ENCODE results near the gene PAK1IP1. TPM values are rescaled to one million over a fixed set of nuclear protein-coding genes. Genes with fewer than 3 reads are reported as not detected.

Gene PAK1IP1
- total and polyA plus RNA-seq, 10 of the 15 experiments (the other 5 are each of a cell fraction or from before 2014, with no cell fraction given): 26.0 to 98.5 (median 47.8) TPM

DNA sequence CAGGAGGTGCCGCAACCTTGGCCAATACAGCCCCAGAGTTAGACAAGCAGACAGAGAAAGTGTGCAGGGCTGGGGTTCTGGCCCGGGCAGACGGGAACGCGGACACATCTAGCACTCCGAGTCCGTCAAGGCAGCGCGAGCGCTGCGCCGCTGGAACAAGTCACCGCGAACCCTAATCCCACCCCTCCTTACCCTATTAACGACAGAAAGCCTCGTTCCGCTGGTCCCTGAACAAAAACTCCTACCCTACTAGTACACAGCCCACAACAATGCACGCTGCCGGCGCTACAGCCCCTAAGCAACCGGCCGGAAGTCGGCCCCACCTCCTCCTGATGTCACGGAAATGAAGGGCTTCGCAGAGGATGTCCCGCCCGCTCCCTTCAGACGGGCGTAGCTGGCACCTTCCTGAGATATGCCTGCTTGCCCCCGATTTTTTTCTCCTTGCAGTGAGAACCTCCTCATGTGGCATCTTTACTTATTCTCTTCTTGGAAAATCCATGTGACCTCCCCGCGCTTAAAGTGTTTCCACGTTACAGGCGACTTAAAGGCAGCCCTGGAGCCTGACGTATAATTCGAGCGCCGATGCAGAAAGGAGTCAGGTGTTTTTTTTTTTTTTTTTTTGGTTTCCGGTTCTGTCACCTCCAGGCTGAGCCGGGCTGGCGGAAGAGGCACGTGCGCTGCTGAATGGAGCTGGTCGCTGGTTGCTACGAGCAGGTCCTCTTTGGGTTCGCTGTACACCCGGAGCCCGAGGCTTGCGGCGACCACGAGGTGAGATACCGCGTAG lies at the start of gene PAK1IP1, which contains the start of gene C6orf52 (continued):
- TF ChIP-seq IRF4 (IDR thresholded peaks at IDR 0.05; ENCODE audit: low read depth, low read length): no peak
- TF ChIP-seq NFYB (IDR thresholded peaks at IDR 0.05; ENCODE audit: insufficient read depth, low read depth, low read length): no peak
- TF ChIP-seq NBN (IDR thresholded peaks at IDR 0.05): peak; percentile 99
- TF ChIP-seq BRCA1 (IDR thresholded peaks at IDR 0.05; ENCODE audit: low read depth, low read length): no peak
- peak; percentile 81 for TF ChIP-seq NFIC (IDR thresholded peaks at IDR 0.05; ENCODE audit: low read depth, low read length)
- TF ChIP-seq KDM1A (IDR thresholded peaks at IDR 0.05; ENCODE audit: borderline replicate concordance): no peak
- TF ChIP-seq TCF12 (IDR thresholded peaks at IDR 0.05; ENCODE audit: low read depth, low read length): 0 out of 2 replicates have a peak, but pooled peaks have one; percentile 33
- TF ChIP-seq, protein P1, sequence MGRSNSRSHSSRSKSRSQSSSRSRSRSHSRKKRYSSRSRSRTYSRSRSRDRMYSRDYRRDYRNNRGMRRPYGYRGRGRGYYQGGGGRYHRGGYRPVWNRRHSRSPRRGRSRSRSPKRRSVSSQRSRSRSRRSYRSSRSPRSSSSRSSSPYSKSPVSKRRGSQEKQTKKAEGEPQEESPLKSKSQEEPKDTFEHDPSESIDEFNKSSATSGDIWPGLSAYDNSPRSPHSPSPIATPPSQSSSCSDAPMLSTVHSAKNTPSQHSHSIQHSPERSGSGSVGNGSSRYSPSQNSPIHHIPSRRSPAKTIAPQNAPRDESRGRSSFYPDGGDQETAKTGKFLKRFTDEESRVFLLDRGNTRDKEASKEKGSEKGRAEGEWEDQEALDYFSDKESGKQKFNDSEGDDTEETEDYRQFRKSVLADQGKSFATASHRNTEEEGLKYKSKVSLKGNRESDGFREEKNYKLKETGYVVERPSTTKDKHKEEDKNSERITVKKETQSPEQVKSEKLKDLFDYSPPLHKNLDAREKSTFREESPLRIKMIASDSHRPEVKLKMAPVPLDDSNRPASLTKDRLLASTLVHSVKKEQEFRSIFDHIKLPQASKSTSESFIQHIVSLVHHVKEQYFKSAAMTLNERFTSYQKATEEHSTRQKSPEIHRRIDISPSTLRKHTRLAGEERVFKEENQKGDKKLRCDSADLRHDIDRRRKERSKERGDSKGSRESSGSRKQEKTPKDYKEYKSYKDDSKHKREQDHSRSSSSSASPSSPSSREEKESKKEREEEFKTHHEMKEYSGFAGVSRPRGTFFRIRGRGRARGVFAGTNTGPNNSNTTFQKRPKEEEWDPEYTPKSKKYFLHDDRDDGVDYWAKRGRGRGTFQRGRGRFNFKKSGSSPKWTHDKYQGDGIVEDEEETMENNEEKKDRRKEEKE (IDR thresholded peaks at IDR 0.05): no peak
- TF ChIP-seq KAT2A (conservative IDR thresholded peaks at IDR 0.05; ENCODE audit: control insufficient read depth, low read depth, low read length): no peak
- TF ChIP-seq, protein P2, sequence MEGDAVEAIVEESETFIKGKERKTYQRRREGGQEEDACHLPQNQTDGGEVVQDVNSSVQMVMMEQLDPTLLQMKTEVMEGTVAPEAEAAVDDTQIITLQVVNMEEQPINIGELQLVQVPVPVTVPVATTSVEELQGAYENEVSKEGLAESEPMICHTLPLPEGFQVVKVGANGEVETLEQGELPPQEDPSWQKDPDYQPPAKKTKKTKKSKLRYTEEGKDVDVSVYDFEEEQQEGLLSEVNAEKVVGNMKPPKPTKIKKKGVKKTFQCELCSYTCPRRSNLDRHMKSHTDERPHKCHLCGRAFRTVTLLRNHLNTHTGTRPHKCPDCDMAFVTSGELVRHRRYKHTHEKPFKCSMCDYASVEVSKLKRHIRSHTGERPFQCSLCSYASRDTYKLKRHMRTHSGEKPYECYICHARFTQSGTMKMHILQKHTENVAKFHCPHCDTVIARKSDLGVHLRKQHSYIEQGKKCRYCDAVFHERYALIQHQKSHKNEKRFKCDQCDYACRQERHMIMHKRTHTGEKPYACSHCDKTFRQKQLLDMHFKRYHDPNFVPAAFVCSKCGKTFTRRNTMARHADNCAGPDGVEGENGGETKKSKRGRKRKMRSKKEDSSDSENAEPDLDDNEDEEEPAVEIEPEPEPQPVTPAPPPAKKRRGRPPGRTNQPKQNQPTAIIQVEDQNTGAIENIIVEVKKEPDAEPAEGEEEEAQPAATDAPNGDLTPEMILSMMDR (IDR thresholded peaks at IDR 0.05 in 2 of 3, conservative IDR thresholded peaks at IDR 0.05 in 1 of 3; ENCODE audit: control insufficient read depth in 2 of 3, extremely low read depth in 1 of 3, insufficient read depth in 1 of 3, low read depth in 3 of 3, low read length in 3 of 3): no peak
- TF ChIP-seq HDGF (IDR thresholded peaks at IDR 0.05): no peak; the same call in 1 of the 2 replicates
- TF ChIP-seq CREM (IDR thresholded peaks at IDR 0.05; ENCODE audit: low read depth): peak; percentile 100
- TF ChIP-seq BCL11A (IDR thresholded peaks at IDR 0.05; ENCODE audit: low read depth, low read length): no peak
- TF ChIP-seq, protein P3, sequence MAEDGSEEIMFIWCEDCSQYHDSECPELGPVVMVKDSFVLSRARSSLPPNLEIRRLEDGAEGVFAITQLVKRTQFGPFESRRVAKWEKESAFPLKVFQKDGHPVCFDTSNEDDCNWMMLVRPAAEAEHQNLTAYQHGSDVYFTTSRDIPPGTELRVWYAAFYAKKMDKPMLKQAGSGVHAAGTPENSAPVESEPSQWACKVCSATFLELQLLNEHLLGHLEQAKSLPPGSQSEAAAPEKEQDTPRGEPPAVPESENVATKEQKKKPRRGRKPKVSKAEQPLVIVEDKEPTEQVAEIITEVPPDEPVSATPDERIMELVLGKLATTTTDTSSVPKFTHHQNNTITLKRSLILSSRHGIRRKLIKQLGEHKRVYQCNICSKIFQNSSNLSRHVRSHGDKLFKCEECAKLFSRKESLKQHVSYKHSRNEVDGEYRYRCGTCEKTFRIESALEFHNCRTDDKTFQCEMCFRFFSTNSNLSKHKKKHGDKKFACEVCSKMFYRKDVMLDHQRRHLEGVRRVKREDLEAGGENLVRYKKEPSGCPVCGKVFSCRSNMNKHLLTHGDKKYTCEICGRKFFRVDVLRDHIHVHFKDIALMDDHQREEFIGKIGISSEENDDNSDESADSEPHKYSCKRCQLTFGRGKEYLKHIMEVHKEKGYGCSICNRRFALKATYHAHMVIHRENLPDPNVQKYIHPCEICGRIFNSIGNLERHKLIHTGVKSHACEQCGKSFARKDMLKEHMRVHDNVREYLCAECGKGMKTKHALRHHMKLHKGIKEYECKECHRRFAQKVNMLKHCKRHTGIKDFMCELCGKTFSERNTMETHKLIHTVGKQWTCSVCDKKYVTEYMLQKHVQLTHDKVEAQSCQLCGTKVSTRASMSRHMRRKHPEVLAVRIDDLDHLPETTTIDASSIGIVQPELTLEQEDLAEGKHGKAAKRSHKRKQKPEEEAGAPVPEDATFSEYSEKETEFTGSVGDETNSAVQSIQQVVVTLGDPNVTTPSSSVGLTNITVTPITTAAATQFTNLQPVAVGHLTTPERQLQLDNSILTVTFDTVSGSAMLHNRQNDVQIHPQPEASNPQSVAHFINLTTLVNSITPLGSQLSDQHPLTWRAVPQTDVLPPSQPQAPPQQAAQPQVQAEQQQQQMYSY (CRISPR knock-in tag; IDR thresholded peaks at IDR 0.05): no peak
- no peak for TF ChIP-seq STAT3 (IDR thresholded peaks at IDR 0.05; ENCODE audit: low read depth, low read length)
- peak; percentile 93 for TF ChIP-seq KLF5 (IDR thresholded peaks at IDR 0.05; ENCODE audit: partially characterized antibody)
- TF ChIP-seq, protein P4, sequence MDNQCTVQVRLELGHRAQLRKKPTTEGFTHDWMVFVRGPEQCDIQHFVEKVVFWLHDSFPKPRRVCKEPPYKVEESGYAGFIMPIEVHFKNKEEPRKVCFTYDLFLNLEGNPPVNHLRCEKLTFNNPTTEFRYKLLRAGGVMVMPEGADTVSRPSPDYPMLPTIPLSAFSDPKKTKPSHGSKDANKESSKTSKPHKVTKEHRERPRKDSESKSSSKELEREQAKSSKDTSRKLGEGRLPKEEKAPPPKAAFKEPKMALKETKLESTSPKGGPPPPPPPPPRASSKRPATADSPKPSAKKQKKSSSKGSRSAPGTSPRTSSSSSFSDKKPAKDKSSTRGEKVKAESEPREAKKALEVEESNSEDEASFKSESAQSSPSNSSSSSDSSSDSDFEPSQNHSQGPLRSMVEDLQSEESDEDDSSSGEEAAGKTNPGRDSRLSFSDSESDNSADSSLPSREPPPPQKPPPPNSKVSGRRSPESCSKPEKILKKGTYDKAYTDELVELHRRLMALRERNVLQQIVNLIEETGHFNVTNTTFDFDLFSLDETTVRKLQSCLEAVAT (IDR thresholded peaks at IDR 0.05): peak; percentile 68; the same call in 1 of the 2 replicates
- no peak for TF ChIP-seq NR2C2 (IDR thresholded peaks at IDR 0.05; ENCODE audit: borderline replicate concordance, control insufficient read depth, insufficient read length, low read depth)
- TF ChIP-seq SMAD1 (IDR thresholded peaks at IDR 0.05; ENCODE audit: low read depth, partially characterized antibody): peak; percentile 17

All from GM12878 (cell line).